Effector memory CD8-positive, alpha-beta T cell (primary cell): ENCODE data around the gene NLRP1.

Experiments used
- ATAC-seq: fragments of 150-1000 bp; cut with Tn5 transposase; replicated peaks from 2 replicates; pipeline ENCODE4 v1.10.0; 2021; ENCODE audit warnings: mild to moderate bottlenecking, moderate library complexity
- DNase-seq, 3 experiments: peaks; one replicate each; pipeline ENCODE4 v3.0.0; 2021
- H3K27ac Mint-ChIP-seq, 2 donors: one replicate each; pipeline ENCODE4 v1.8.0; 2022; ENCODE audit warnings: mild to moderate bottlenecking in 2 of 2, mixed read lengths in 2 of 2, moderate library complexity in 2 of 2
- H3K27me3 Mint-ChIP-seq, 2 donors: one replicate each; pipeline ENCODE4 v1.8.0; 2022; ENCODE audit warnings: mixed read lengths in 2 of 2
- H3K36me3 Mint-ChIP-seq: one replicate; pipeline ENCODE4 v1.8.0; 2022; ENCODE audit warnings: mild to moderate bottlenecking, moderate library complexity, mixed read lengths; ENCODE audit not compliant: insufficient read depth
- H3K4me1 Mint-ChIP-seq, 2 donors: one replicate each; pipeline ENCODE4 v1.8.0; 2022; ENCODE audit warnings: low read depth in 2 of 2, mixed read lengths in 2 of 2
- H3K4me3 Mint-ChIP-seq, 2 donors: one replicate each; pipeline ENCODE4 v1.8.0; 2022; ENCODE audit warnings: mild to moderate bottlenecking in 2 of 2, mixed read lengths in 2 of 2, moderate library complexity in 2 of 2
- H3K9me3 Mint-ChIP-seq, 2 donors: one replicate each; pipeline ENCODE4 v1.8.0; 2022; ENCODE audit warnings: mixed read lengths in 2 of 2

The NLRP1 gene

DNA sequence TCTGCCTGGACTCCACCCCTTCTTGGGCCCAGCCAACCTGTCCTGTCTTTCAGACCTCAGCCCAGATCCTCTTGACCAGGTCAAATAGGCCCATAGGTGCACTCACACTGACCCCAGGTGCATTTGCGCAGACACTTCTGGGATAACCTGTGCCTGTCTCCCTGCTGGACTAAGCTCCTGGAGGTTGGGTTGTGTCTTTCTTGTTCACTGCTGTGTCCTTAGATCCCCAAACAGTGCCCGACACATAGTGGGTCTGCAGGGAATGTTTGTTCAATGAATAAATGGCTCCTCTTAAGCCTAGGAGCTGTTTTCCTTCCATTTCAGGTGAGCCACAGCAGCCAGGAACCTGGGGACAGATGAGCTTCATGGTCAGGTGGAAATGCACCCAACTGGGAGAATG lies 48.9 kb downstream of the NLRP1 start:
- peaks cover 89% of the 10 kb centered on the region for H3K36me3 Mint-ChIP-seq
- H3K9me3 Mint-ChIP-seq: no peaks in the 10 kb centered on the region
- H3K27ac Mint-ChIP-seq: no peak overlapping the region
- H3K4me3 Mint-ChIP-seq: no peak overlapping the region
- DNase-seq (no peak), ATAC-seq (no peak)
- H3K27me3 Mint-ChIP-seq: no peaks in the 10 kb centered on the region
- peaks cover 0 to 2% of the 10 kb centered on the region in 2 donors for H3K4me1 Mint-ChIP-seq

DNA sequence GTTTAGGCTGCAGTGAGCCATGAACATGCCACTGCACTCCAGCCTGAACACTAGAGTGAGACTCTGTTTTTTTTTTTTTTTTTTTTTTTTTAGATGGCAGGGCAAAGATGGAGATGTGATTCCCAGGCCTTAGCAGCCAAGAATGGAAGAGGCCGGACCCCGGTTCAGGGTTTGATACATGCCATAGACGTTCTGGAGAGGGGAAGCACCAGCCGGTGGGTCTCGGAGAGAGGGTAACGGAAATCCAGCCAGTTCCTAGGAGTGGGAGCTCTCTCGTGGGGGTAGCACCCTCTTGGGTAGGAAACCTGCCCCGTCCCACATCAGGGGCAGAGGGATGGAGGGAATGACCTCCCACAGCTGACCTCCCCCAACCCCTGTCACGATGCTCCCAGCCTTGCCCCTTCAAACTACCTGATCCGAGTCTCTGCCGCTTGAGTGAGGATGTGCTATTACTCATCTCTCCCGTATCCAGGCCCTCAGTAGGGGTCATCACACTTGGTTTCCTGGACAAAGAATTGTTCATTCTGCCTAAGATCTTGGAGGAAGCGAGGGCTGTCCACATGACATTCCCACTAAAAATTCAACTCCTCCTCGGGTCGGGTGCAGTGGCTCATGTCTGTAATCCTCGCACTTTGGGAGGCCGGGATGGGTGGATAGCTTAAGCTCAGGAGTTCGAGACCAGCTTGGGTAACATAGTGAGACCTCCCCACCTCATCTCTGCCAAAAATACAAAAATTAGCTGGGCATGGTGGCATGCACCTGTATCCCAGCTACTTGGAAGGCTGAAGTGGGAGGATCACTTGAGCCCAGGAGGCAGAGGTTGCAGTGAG lies 50.6 kb downstream of the NLRP1 start:
- peaks cover 90% of the 10 kb centered on the region for H3K36me3 Mint-ChIP-seq
- H3K4me3 Mint-ChIP-seq: no peak overlapping the region
- peak overlapping the region in 1 of 2 donors; percentile 62 for H3K27ac Mint-ChIP-seq
- H3K9me3 Mint-ChIP-seq: no peaks in the 10 kb centered on the region
- ATAC-seq: no peak
- H3K27me3 Mint-ChIP-seq: no peaks in the 10 kb centered on the region
- peaks cover 0 to 2% of the 10 kb centered on the region in 2 donors for H3K4me1 Mint-ChIP-seq
- no peak for DNase-seq

DNA sequence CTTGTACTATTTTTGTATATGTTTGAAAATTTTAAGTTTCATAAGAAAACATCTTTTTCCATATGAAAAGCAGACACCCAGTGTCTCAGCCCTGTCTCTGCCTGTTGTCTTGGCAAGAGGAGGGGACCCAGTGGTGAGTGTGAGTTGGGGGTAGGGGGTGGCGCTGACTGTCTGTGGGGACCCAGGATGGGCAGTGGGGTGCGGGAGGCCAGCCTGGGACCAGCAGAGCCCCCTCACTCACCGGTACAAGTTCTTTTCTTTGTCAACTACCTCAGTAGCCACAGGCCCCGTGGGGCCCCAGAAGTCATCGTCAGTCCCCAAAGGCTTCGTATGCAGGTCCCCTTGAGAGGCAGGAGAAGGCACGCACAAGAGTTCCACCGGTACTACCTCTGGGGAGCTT lies 51.7 kb downstream of the NLRP1 start:
- ATAC-seq (no peak), DNase-seq (no peak)
- H3K27ac Mint-ChIP-seq: peak overlapping the region in 1 of 2 donors; percentile 82
- H3K27me3 Mint-ChIP-seq: no peaks in the 10 kb centered on the region
- peaks cover 0 to 2% of the 10 kb centered on the region in 2 donors for H3K4me1 Mint-ChIP-seq
- H3K36me3 Mint-ChIP-seq: peaks cover 86% of the 10 kb centered on the region
- no peak overlapping the region for H3K4me3 Mint-ChIP-seq
- no peaks in the 10 kb centered on the region for H3K9me3 Mint-ChIP-seq

DNA sequence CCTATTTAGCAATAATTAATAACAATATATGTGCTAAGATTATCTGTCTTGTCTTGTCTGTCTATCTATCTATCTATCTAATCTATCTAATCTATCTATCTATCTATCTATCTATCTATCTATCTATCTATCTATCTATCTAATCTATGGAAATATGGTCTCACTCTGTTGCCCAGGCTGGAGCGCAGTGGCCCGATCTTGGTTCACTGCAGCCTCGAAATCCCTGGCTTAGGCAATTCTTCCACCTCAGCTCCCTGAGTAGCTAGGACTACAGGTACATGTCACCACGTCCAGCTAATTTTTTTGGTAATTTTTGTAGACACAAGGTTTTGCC lies 53.3 kb downstream of the NLRP1 start:
- Mint-ChIP-seq H3K9me3 (no peaks in the 10 kb centered on the region), H3K27me3 (no peaks in the 10 kb centered on the region), H3K4me1 (no peaks in the 10 kb centered on the region), H3K36me3 (peaks cover 84% of the 10 kb centered on the region), H3K4me3 (no peak overlapping the region), H3K27ac (peak overlapping the region in 1 of 2 donors; percentile 82)
- no peak for DNase-seq
- no peak for ATAC-seq

- no peak for ATAC-seq
- H3K27me3 Mint-ChIP-seq: no peaks in the 10 kb centered on the region
- H3K4me1 Mint-ChIP-seq: no peaks in the 10 kb centered on the region
- H3K27ac Mint-ChIP-seq: peak overlapping the region in 1 of 2 donors; percentile 82
- H3K36me3 Mint-ChIP-seq: peaks cover 83% of the 10 kb centered on the region
- no peak overlapping the region for H3K4me3 Mint-ChIP-seq
- H3K9me3 Mint-ChIP-seq: no peaks in the 10 kb centered on the region
- no peak for DNase-seq
Measured at GRCh38 chr17:5530265-5531084, 53.8 kb downstream of the NLRP1 start.

GRCh38 chr17:5527601-5528250 lies 56.6 kb downstream of the NLRP1 start:
- DNase-seq: no peak
- no peak overlapping the region for H3K4me3 Mint-ChIP-seq
- no peaks in the 10 kb centered on the region for H3K27me3 Mint-ChIP-seq
- no peak for ATAC-seq
- no peaks in the 10 kb centered on the region for H3K9me3 Mint-ChIP-seq
- peaks cover 2 to 5% of the 10 kb centered on the region in 2 donors for H3K4me1 Mint-ChIP-seq
- H3K36me3 Mint-ChIP-seq: peaks cover 79% of the 10 kb centered on the region
- peak overlapping the region in 1 of 2 donors; percentile 29 for H3K27ac Mint-ChIP-seq

GRCh38 chr17:5526821-5527598 lies 57.3 kb downstream of the NLRP1 start:
- no peak overlapping the region for H3K4me3 Mint-ChIP-seq
- ATAC-seq (no peak), DNase-seq (no peak)
- H3K36me3 Mint-ChIP-seq: peaks cover 78% of the 10 kb centered on the region
- peak overlapping the region in 1 of 2 donors; percentile 75 for H3K27ac Mint-ChIP-seq
- H3K27me3 Mint-ChIP-seq: no peaks in the 10 kb centered on the region
- H3K4me1 Mint-ChIP-seq: peaks cover 3 to 6% of the 10 kb centered on the region in 2 donors
- no peaks in the 10 kb centered on the region for H3K9me3 Mint-ChIP-seq

GRCh38 chr17:5523249-5523648 lies 61.1 kb downstream of the NLRP1 start:
- Mint-ChIP-seq H3K4me1 (peaks cover 4 to 6% of the 10 kb centered on the region in 2 donors), H3K27ac (peak overlapping the region; percentile 35 to 78), H3K9me3 (no peaks in the 10 kb centered on the region), H3K27me3 (no peaks in the 10 kb centered on the region), H3K36me3 (peaks cover 68% of the 10 kb centered on the region), H3K4me3 (no peak overlapping the region)
- no peak for ATAC-seq
- no peak for DNase-seq

DNA sequence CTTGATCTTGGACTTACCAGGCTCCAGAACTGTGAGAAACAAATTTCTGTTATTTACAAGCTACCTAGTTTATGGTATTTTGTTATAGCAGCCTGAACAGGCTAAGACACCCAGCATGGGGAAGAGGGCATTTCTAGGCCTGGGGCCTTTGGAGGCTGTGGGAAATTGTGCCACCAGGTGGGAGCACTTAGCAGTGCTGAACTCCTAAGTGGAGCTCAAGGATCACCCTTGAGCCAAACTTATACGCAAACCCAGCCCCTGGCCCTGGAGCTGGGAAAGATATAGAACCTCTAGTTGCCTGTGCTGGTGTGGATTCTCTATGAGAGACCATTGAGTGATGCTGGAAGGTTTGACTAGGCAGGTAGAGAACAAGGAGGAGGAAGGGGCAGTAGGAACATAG lies 61.8 kb downstream of the NLRP1 start:
- H3K27ac Mint-ChIP-seq: peak overlapping the region; percentile 35 to 78
- no peak for DNase-seq

GRCh38 chr17:5516060-5516792 lies 68.1 kb downstream of the NLRP1 start:
- ATAC-seq (no peak), DNase-seq (no peak)
- Mint-ChIP-seq H3K4me3 (no peak overlapping the region), H3K9me3 (peaks cover 7% of the 10 kb centered on the region in 2 donors), H3K4me1 (peaks cover 19 to 33% of the 10 kb centered on the region in 2 donors), H3K36me3 (peaks cover 40% of the 10 kb centered on the region), H3K27me3 (no peaks in the 10 kb centered on the region), H3K27ac (peak overlapping the region in 1 of 2 donors; percentile 62)

More for the DNA sequence above, 61.8 kb downstream of the NLRP1 start:
- Mint-ChIP-seq H3K4me1 (peaks cover 4 to 6% of the 10 kb centered on the region in 2 donors), H3K27me3 (no peaks in the 10 kb centered on the region), H3K36me3 (peaks cover 70% of the 10 kb centered on the region), H3K4me3 (no peak overlapping the region), H3K9me3 (no peaks in the 10 kb centered on the region)
- no peak for ATAC-seq

DNA sequence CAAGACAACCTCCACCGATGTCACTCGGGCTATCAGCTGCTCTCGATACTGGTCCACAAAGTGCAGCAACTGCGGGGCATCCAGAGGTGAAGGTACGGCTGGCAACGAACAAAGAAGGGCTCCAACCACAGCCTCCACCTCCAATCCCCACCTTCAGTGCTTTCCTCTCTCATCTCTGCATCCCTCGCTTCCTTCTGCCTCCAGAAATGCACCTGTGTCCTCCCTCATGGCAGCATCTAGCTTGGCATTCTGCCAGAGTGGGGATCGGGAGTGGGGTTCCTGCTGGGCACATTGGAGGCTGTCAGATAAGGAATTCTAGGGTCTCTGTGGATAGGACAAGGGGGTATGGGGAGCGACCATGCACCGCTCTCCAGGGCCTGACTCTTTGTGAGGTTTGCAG lies 69.3 kb downstream of the NLRP1 start:
- ATAC-seq: no peak
- H3K27me3 Mint-ChIP-seq: no peaks in the 10 kb centered on the region
- H3K9me3 Mint-ChIP-seq: peaks cover 7% of the 10 kb centered on the region in 2 donors
- peak overlapping the region in 1 of 2 donors; percentile 62 for H3K27ac Mint-ChIP-seq
- H3K4me3 Mint-ChIP-seq: no peak overlapping the region
- H3K4me1 Mint-ChIP-seq: peaks cover 18 to 33% of the 10 kb centered on the region in 2 donors
- no peak for DNase-seq
- peaks cover 43% of the 10 kb centered on the region for H3K36me3 Mint-ChIP-seq

DNA sequence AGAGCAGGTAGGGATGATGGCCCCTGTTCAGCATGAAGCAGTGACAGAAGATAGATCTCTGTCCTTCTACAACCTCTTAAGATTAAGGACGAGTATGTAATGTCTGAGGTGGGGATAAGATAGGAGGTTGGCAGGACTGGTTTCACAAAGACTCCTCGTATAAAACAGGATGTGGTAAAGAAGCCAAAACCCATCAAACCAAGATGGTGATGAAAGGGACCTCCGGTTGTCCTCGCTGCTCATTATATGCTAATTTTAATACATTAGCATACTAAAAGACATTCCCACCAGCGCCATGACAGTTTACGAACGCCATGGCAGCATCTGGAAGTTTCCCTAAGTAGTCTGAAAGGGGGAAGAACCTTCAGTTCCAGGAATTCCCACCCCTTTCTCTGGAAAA lies 70.7 kb downstream of the NLRP1 start:
- ATAC-seq (peak; percentile 86), DNase-seq (peak in 1 of 3 experiments; percentile 18)
- H3K27ac Mint-ChIP-seq: peak overlapping the region; percentile 79 to 95
- peaks cover 40% of the 10 kb centered on the region for H3K36me3 Mint-ChIP-seq
- peaks cover 7% of the 10 kb centered on the region in 2 donors for H3K9me3 Mint-ChIP-seq
- H3K27me3 Mint-ChIP-seq: no peaks in the 10 kb centered on the region
- peaks cover 18 to 33% of the 10 kb centered on the region in 2 donors for H3K4me1 Mint-ChIP-seq
- H3K4me3 Mint-ChIP-seq: peak overlapping the region; percentile 48 to 72
